Measurements from ENCODE around the gene GPR15. TPM values are rescaled to one million over a fixed set of nuclear protein-coding genes. Genes with fewer than 3 reads are reported as not detected.

The GPR15 gene
- total and polyA plus RNA-seq, 2 donors (not counting 3 experiments of a cell fraction or from before 2014, with no cell fraction given): not detected

DNA sequence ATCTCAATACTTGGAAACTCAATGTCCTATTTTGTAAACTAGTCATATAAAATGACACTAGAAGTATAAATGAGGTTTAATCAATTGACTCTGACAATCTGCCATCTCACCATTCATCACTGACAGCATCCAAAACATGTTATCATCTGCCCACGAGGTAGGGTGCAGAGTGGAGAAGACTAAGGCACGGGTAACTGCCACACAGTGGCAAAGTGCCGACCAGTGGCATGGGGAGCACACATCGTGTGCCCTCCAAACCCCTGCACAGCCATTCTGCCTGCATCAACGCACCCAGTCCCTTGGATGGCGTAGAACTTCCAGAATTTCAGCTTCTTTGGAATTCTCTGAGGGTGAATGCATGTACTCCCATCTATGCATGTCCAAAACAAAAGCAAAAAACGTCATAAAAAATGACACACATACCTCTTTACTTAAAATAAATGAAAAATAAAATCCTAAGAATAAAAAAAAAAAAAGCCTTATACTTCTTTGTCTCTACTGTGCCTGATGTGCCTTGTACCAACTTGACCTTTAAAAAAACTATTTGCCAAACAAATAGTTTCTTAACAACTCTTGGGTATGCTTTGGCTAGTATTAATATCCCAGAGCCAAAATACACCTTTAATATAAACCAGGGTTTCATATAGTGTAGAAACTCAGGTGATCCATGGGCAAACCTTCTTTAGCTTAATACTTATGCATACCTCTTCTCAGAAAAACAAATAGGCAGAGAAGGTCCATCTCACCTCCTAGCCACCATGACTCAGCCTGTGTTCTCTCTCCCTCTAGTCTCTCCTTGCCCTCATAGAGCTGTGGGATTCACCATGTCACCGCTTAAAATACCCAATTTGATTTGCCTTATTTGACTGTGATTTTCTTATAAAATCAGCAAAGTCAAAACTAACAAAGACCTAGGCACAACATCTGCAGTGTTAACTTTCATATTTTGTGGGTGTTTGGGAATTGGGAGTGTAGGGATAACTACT, 48.9 kb downstream of the GPR15 start:
- dilution Hi-C loops (cut with MboI; ENCODE audit: extremely low pct_ligation_motif_present, low sequenced_read_pairs) (no loop called here), intact Hi-C loops (cut with micrococcal nuclease) (no loop called here)
- Histone ChIP-seq H3K4me3 (replicated peaks in 1 of 3; ENCODE audit: insufficient read depth in 1 of 3, low read depth in 1 of 3, low read length in 3 of 3) (no peak overlapping the region), H3K79me2 (ENCODE audit: control insufficient read depth, insufficient read depth, low read length) (no peaks in the 10 kb centered on the region), H3K9me3 (replicated peaks; ENCODE audit: control insufficient read depth, insufficient read depth, low read length) (no peaks in the 10 kb centered on the region), H3K9me1 (replicated peaks; ENCODE audit: control insufficient read depth, extremely low read depth, insufficient read depth, low read length) (no peaks in the 10 kb centered on the region), H3K36me3 (ENCODE audit: control insufficient read depth in 2 of 2, extremely low read depth in 1 of 2, insufficient read depth in 2 of 2, low read length in 2 of 2) (peaks cover 2 to 6% of the 10 kb centered on the region in 2 experiments), H2AFZ (ENCODE audit: low read depth, low read length) (no peak overlapping the region), H3K9ac (replicated peaks; ENCODE audit: extremely low read depth, insufficient read depth, low read length) (no peak overlapping the region), H3K27ac (ENCODE audit: insufficient read depth, low read depth, low read length) (no peak overlapping the region), H3K4me1 (ENCODE audit: control insufficient read depth, extremely low read depth, insufficient read depth, low read length) (peaks cover 5% of the 10 kb centered on the region), H3K27me3 (ENCODE audit: control insufficient read depth in 2 of 2, insufficient read depth in 2 of 2, low read length in 2 of 2) (no peaks in the 10 kb centered on the region), H3K4me2 (ENCODE audit: insufficient read depth, low read length) (no peak overlapping the region), H4K20me1 (replicated peaks; ENCODE audit: control insufficient read depth, extremely low read depth, insufficient read depth, low read length) (no peaks in the 10 kb centered on the region)
- ChIA-PET CTCF (interaction anchor here (1.1 to 1.6 kb wide), 3 partner anchors 8 to 12 kb away, joined by 3 to 6 read pairs (median 3); partner anchors contain the start of gene CPOX), POLR2A (no interaction called here)
- no TSS peak for BruUV-seq (replicated peaks)
- FAIRE-seq (no peak), DNase-seq (ENCODE audit: low read depth, low spot score) (no peak)
- TF ChIP-seq MYC (IDR thresholded peaks at IDR 0.05; ENCODE audit: low read depth, low read length) (no peak), EZH2 (IDR thresholded peaks at IDR 0.05; ENCODE audit: borderline replicate concordance, low read depth, low read length, severe bottlenecking) (no peak), JUN (IDR thresholded peaks at IDR 0.05; ENCODE audit: borderline replicate concordance, insufficient read depth, insufficient read length, low read depth) (no peak), POLR2A (IDR thresholded peaks at IDR 0.05; ENCODE audit: low read depth, low read length) (no peak), FOS (IDR thresholded peaks at IDR 0.05; ENCODE audit: borderline replicate concordance, insufficient read depth, low read length) (no peak), GATA2 (IDR thresholded peaks at IDR 0.05; ENCODE audit: insufficient read depth, insufficient read length, low read depth, low read length) (no peak), POLR2AphosphoS5 (IDR thresholded peaks at IDR 0.05; ENCODE audit: insufficient read depth, low read depth, low read length) (no peak)
- TF ChIP-seq, protein P1, sequence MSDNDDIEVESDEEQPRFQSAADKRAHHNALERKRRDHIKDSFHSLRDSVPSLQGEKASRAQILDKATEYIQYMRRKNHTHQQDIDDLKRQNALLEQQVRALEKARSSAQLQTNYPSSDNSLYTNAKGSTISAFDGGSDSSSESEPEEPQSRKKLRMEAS (IDR thresholded peaks at IDR 0.05; ENCODE audit: insufficient read depth, insufficient read length): no peak
- TF ChIP-seq, protein P2, sequence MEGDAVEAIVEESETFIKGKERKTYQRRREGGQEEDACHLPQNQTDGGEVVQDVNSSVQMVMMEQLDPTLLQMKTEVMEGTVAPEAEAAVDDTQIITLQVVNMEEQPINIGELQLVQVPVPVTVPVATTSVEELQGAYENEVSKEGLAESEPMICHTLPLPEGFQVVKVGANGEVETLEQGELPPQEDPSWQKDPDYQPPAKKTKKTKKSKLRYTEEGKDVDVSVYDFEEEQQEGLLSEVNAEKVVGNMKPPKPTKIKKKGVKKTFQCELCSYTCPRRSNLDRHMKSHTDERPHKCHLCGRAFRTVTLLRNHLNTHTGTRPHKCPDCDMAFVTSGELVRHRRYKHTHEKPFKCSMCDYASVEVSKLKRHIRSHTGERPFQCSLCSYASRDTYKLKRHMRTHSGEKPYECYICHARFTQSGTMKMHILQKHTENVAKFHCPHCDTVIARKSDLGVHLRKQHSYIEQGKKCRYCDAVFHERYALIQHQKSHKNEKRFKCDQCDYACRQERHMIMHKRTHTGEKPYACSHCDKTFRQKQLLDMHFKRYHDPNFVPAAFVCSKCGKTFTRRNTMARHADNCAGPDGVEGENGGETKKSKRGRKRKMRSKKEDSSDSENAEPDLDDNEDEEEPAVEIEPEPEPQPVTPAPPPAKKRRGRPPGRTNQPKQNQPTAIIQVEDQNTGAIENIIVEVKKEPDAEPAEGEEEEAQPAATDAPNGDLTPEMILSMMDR (IDR thresholded peaks at IDR 0.05; ENCODE audit: extremely low read depth in 1 of 2, insufficient read depth in 1 of 2, low read depth in 1 of 2, low read length in 2 of 2): no peak
